Mammary epithelial cell (primary cell): Measurements from ENCODE around the gene LMBR1.

Experiments used
- CTCF ChIP-seq, 2 donors: IDR thresholded peaks in 1 of 2; conservative IDR thresholded peaks in 1 of 2; 2 replicates each; pipeline ENCODE4 v1.5.1; 2011 to 2012; ENCODE audit warnings: inconsistent platforms in 2 of 2, low read length in 2 of 2, mild to moderate bottlenecking in 2 of 2, control low read depth in 1 of 2, low read depth in 1 of 2; ENCODE audit not compliant: insufficient read depth in 1 of 2; ENCODE audit errors: extremely low read depth in 1 of 2
- EZH2 ChIP-seq: IDR thresholded peaks from 2 replicates; pipeline ENCODE4 v1.6.1; 2012; ENCODE audit warnings: low read length, inconsistent platforms, borderline replicate concordance

GRCh38 chr7:156811706-156812105 is 81.3 kb downstream of the LMBR1 start:
- TF ChIP-seq CTCF (conservative IDR thresholded peaks at IDR 0.05 in 1 of 2, IDR thresholded peaks at IDR 0.05 in 1 of 2; ENCODE audit: extremely low read depth in 1 of 2, insufficient read depth in 1 of 2, low read depth in 1 of 2, low read length in 2 of 2) (no peak), EZH2 (no peak)
